Measurements from ENCODE around the gene RNF11. TPM values are rescaled to one million over a fixed set of nuclear protein-coding genes. Genes with fewer than 3 reads are reported as not detected.

The RNF11 gene
- total RNA-seq, 4 donors from 2014 or later: 77.6 to 86.5 (median 85.3) TPM

DNA sequence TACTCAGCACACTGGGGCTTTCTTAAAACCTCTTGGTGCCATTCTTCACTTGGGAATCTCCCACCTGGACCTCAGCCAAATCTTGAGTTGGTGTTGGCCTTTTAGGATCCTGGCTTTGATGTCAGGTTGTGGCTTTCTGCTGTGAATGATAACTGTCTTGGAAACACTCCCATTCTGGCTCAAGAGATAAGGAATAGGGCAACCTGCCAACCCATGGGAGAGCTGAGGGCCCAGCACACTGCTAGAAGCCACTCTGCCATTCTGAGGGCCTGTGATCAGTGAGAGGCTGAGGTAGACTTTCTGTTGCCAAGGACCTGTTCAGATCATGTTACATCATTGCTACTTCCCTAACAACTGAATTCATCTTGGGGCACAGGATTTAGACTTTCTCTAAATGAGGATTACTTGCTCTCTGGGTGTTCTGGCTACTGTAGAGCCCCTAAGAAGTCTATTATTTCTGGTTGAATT, 48.4 kb downstream of the RNF11 start:
- DNase-seq (no peak), ATAC-seq (peak in 1 of 2 donors; percentile 52)
- H3K4me1 ChIP-seq: peaks cover 0 to 6% of the 10 kb centered on the region in 2 donors
- intact Hi-C loops (cut with DNase I; ENCODE audit: low total_unique reads): no loop called here
- H3K36me3 ChIP-seq: no peaks in the 10 kb centered on the region
- H3K9me3 ChIP-seq: no peaks in the 10 kb centered on the region
- no peak overlapping the region for H3K4me3 ChIP-seq
- TF ChIP-seq, protein P1, sequence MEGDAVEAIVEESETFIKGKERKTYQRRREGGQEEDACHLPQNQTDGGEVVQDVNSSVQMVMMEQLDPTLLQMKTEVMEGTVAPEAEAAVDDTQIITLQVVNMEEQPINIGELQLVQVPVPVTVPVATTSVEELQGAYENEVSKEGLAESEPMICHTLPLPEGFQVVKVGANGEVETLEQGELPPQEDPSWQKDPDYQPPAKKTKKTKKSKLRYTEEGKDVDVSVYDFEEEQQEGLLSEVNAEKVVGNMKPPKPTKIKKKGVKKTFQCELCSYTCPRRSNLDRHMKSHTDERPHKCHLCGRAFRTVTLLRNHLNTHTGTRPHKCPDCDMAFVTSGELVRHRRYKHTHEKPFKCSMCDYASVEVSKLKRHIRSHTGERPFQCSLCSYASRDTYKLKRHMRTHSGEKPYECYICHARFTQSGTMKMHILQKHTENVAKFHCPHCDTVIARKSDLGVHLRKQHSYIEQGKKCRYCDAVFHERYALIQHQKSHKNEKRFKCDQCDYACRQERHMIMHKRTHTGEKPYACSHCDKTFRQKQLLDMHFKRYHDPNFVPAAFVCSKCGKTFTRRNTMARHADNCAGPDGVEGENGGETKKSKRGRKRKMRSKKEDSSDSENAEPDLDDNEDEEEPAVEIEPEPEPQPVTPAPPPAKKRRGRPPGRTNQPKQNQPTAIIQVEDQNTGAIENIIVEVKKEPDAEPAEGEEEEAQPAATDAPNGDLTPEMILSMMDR (IDR thresholded peaks at IDR 0.05 in 4 of 5, conservative IDR thresholded peaks at IDR 0.05 in 1 of 5): no peak
- TF ChIP-seq POLR2A (IDR thresholded peaks at IDR 0.05): no peak
- H3K27me3 ChIP-seq: no peaks in the 10 kb centered on the region
- in situ Hi-C loops (cut with MboI; ENCODE audit: low sequenced_read_pairs in 4 of 4): loop anchor here in 1 of 4 donors (25.0 kb wide), 1 partner anchor 97 kb away; no protein-coding TSS in a partner anchor
- no peak overlapping the region for H3K27ac ChIP-seq

DNA sequence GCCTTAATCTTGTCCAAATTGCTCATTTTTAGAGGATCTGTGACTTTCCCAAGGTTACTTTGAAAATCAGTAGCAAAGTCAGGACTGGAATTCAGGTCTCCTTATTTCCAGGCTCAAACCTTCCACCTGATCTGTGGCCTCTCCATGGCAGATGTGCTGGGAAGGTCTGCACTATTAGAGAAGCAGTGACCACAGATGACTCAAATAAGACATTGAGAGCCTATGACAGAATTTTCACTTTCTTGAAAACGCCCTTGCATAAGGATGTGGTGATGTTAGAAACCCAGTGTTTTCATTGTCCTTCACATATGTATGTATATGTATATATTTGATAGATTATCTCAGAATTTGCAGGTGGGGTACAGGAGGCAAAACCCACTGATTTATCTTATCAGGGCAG, 49.0 kb downstream of the RNF11 start:
- DNase-seq (no peak), ATAC-seq (no peak)
- intact Hi-C loops (cut with DNase I; ENCODE audit: low total_unique reads): no loop called here

DNA sequence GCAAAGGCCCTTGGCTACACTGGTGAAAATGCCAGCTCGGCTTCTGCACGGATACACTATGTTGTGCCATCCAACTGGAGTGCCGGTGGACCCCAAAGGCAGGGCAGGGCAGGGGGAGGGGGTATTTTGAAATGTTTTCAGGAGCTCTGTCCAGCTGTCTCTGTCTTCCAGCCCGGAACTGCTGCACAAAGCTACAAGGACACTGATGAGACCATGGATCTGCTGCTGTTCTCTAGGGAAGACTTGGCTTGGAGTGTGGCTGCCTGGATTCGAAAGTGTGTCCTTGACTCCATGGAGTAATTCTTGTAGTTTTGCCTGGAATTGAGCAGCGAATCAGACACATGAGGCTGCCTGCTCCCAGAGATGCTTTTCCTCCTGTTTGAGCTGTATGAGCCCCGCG, 51.9 kb downstream of the RNF11 start:
- intact Hi-C loops (cut with DNase I; ENCODE audit: low total_unique reads) (no loop called here), in situ Hi-C loops (cut with MboI; ENCODE audit: low sequenced_read_pairs in 4 of 4) (loop anchor here in 1 of 4 donors (25.0 kb wide), 1 partner anchor 101 kb away; no protein-coding TSS in a partner anchor)
- TF ChIP-seq POLR2A (IDR thresholded peaks at IDR 0.05): no peak
- TF ChIP-seq, protein P1 (IDR thresholded peaks at IDR 0.05 in 4 of 5, conservative IDR thresholded peaks at IDR 0.05 in 1 of 5): no peak
- H3K27me3 ChIP-seq: no peaks in the 10 kb centered on the region
- peaks cover 0 to 6% of the 10 kb centered on the region in 2 donors for H3K4me1 ChIP-seq
- no peaks in the 10 kb centered on the region for H3K36me3 ChIP-seq
- no peaks in the 10 kb centered on the region for H3K9me3 ChIP-seq
- no peak overlapping the region for H3K4me3 ChIP-seq
- DNase-seq (no peak), ATAC-seq (no peak)
- no peak overlapping the region for H3K27ac ChIP-seq

More for the DNA sequence above, 49.0 kb downstream of the RNF11 start:
- Histone ChIP-seq H3K9me3 (no peaks in the 10 kb centered on the region), H3K27ac (no peak overlapping the region), H3K27me3 (no peaks in the 10 kb centered on the region), H3K4me3 (no peak overlapping the region), H3K4me1 (peaks cover 0 to 6% of the 10 kb centered on the region in 2 donors), H3K36me3 (no peaks in the 10 kb centered on the region)
- in situ Hi-C loops (cut with MboI; ENCODE audit: low sequenced_read_pairs in 4 of 4): loop anchor here in 1 of 4 donors (25.0 kb wide), 1 partner anchor 98 kb away; no protein-coding TSS in a partner anchor
- TF ChIP-seq, protein P1 (IDR thresholded peaks at IDR 0.05 in 4 of 5, conservative IDR thresholded peaks at IDR 0.05 in 1 of 5): no peak
- TF ChIP-seq POLR2A (IDR thresholded peaks at IDR 0.05): no peak

DNA sequence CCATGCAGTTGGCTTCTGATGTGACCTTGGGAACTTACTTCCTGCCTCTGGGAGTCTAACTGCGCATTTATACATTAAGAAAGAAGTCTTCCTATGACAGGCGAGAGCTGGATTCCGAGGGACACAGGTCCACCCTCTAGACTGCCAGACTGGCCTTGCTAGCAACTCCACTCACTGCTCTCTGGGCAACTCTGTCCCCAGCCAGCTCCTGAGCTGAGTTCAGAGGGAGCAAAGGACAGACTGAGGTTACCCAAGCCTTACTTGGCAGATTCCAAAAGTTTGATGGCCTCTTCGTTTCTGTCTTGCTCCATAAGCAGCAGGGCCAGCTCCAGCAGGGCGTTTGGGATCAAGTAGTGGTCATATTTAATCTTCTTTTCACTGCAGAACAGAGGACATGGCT, 52.5 kb downstream of the RNF11 start:
- intact Hi-C loops (cut with DNase I; ENCODE audit: low total_unique reads): no loop called here
- Histone ChIP-seq H3K27me3 (no peaks in the 10 kb centered on the region), H3K27ac (no peak overlapping the region), H3K4me3 (no peak overlapping the region), H3K4me1 (peaks cover 0 to 6% of the 10 kb centered on the region in 2 donors), H3K9me3 (no peaks in the 10 kb centered on the region), H3K36me3 (no peaks in the 10 kb centered on the region)
- DNase-seq (no peak), ATAC-seq (no peak)
- in situ Hi-C loops (cut with MboI; ENCODE audit: low sequenced_read_pairs in 4 of 4): loop anchor here in 1 of 4 donors (25.0 kb wide), 1 partner anchor 101 kb away; no protein-coding TSS in a partner anchor
- TF ChIP-seq, protein P1 (IDR thresholded peaks at IDR 0.05 in 4 of 5, conservative IDR thresholded peaks at IDR 0.05 in 1 of 5): no peak
- TF ChIP-seq POLR2A (IDR thresholded peaks at IDR 0.05): no peak

Data from gastrocnemius medialis (tissue), 4 donors.